GM12878 (cell line): ENCODE results near the gene ADAM19. TPM values are rescaled to one million over a fixed set of nuclear protein-coding genes. Genes with fewer than 3 reads are reported as not detected.

Source experiments
- ATAC-seq: fragments of 200-7000 bp; cut with Tn5 transposase; 3 replicates; pipeline ENCODE4 v1.9.1; 2020; ENCODE audit warnings: mild to moderate bottlenecking, moderate library complexity
- BruUV-seq: library from RNA; stranded (reverse); fragments of 400-500 nt; replicated peaks from 2 replicates; lab custom pipeline; 2021; lab: Mats Ljungman, UMichigan
- CTCF ChIA-PET: fragments of 300-600 bp; sonication (Branson Sonifier 250); formaldehyde crosslinking; extraction: SDS; loops from one replicate; lab custom pipeline; 2021; ENCODE audit warnings: inconsistent platforms; lab: Yijun Ruan, JAX
- POLR2A ChIA-PET: fragments of 350-600 bp; formaldehyde crosslinking; extraction: SDS; loops from one replicate; lab custom pipeline; 2021; ENCODE audit warnings: inconsistent platforms; lab: Charles Lee
- RAD21 ChIA-PET: fragments of 300-600 bp; sonication (Branson Sonifier 250); formaldehyde crosslinking; loops from one replicate; lab custom pipeline; 2023; ENCODE audit warnings: antibody characterized with exemption; ENCODE audit not compliant: unreplicated experiment; lab: Charles Lee
- SMC1A ChIA-PET: fragments of 300-600 bp; sonication (Branson Sonifier 250); formaldehyde crosslinking; loops from one replicate; lab custom pipeline; 2023; ENCODE audit not compliant: unreplicated experiment, uncharacterized antibody; lab: Charles Lee
- DNase-seq: peaks from one replicate; pipeline ENCODE4 v3.0.0-alpha.2; 2011; ENCODE audit warnings: low read depth, low spot score
- FAIRE-seq: peaks from 3 replicates; lab custom pipeline; 2011; peaks lifted over from hg19 to GRCh38; lab: Jason Lieb, UNC
- H2AFZ ChIP-seq: 2 replicates; pipeline ENCODE4 v1.6.0; 2011; ENCODE audit warnings: low read depth, low read length, control low read depth; ENCODE audit not compliant: control insufficient read depth
- H3K27ac ChIP-seq: 2 replicates; pipeline ENCODE4 v1.5.1; 2011; ENCODE audit warnings: control low read depth; ENCODE audit not compliant: control insufficient read depth, insufficient read depth
- H3K27me3 ChIP-seq, 2 experiments: replicated peaks in 1 of 2; 2 replicates each; pipeline versions ENCODE4 v1.6.0 to v1.6.1; 2011; ENCODE audit warnings: low read length in 1 of 2; ENCODE audit not compliant: control insufficient read depth in 2 of 2, insufficient read depth in 2 of 2
- H3K36me3 ChIP-seq, 2 experiments: 2 replicates each; pipeline ENCODE4 v1.5.1; 2011; ENCODE audit warnings: low read length in 1 of 2; ENCODE audit not compliant: control insufficient read depth in 2 of 2, insufficient read depth in 2 of 2
- H3K4me1 ChIP-seq: 2 replicates; pipeline ENCODE4 v1.6.1; 2011; ENCODE audit warnings: mild to moderate bottlenecking, low read length, moderate library complexity, mixed read lengths; ENCODE audit not compliant: control insufficient read depth, insufficient read depth
- H3K4me2 ChIP-seq: 2 replicates; pipeline ENCODE4 v1.6.0; 2011; ENCODE audit warnings: control low read depth; ENCODE audit not compliant: control insufficient read depth, insufficient read depth
- H3K4me3 ChIP-seq: fragments of 200-600 bp; sonication (generic); 2 replicates; pipeline ENCODE4 v1.5.1; 2016
- H3K79me2 ChIP-seq: 2 replicates; pipeline ENCODE4 v1.6.0; 2011; ENCODE audit warnings: low read length; ENCODE audit not compliant: control insufficient read depth, insufficient read depth
- H3K9ac ChIP-seq: 2 replicates; pipeline ENCODE4 v1.8.0; 2011; ENCODE audit warnings: low read length, control low read depth, mixed read lengths; ENCODE audit not compliant: control insufficient read depth, insufficient read depth
- H3K9me3 ChIP-seq: replicated peaks from 3 replicates; pipeline ENCODE4 v1.5.1; 2011; ENCODE audit warnings: mild to moderate bottlenecking, low read length; ENCODE audit not compliant: control insufficient read depth, insufficient read depth
- H4K20me1 ChIP-seq: 2 replicates; pipeline ENCODE4 v1.6.0; 2011; ENCODE audit not compliant: control insufficient read depth, insufficient read depth
- ATF7 ChIP-seq: fragments of 450-650 bp; IDR thresholded peaks from 2 replicates; pipeline ENCODE4 v1.6.1; 2016; ENCODE audit warnings: low read depth, mild to moderate bottlenecking
- BCL11A ChIP-seq: IDR thresholded peaks from 2 replicates; pipeline ENCODE4 v1.6.1; 2011; ENCODE audit warnings: low read depth, low read length
- CHD1 ChIP-seq: IDR thresholded peaks from 2 replicates; pipeline ENCODE4 v1.6.1; 2012; ENCODE audit warnings: low read depth, low read length, improper control_type of control experiment
- CHD2 ChIP-seq: IDR thresholded peaks from 2 replicates; pipeline ENCODE4 v1.6.1; 2011; ENCODE audit warnings: low read depth, low read length, improper control_type of control experiment, borderline replicate concordance
- ETV6 ChIP-seq, 2 experiments: fragments of 450-650 bp in 1 of 2; IDR thresholded peaks in 1 of 2; conservative IDR thresholded peaks in 1 of 2; 2 replicates each; pipeline ENCODE4 v1.6.1; 2014; ENCODE audit warnings: antibody characterized with exemption in 1 of 2, borderline replicate concordance in 1 of 2, low read depth in 1 of 2, mild to moderate bottlenecking in 1 of 2, moderate library complexity in 1 of 2
- HDAC2 ChIP-seq: fragments of 200-600 bp; sonication (generic); IDR thresholded peaks from 2 replicates; pipeline ENCODE4 v1.6.1; 2017
- IKZF2 ChIP-seq, 2 experiments: fragments of 450-650 bp; IDR thresholded peaks; 2 replicates each; pipeline ENCODE4 v1.6.1; 2017; ENCODE audit warnings: mild to moderate bottlenecking in 2 of 2, moderate library complexity in 2 of 2
- RB1 ChIP-seq: fragments of 450-650 bp; formaldehyde crosslinking; IDR thresholded peaks from 2 replicates; pipeline ENCODE4 v1.6.1; 2017; ENCODE audit warnings: mild to moderate bottlenecking, borderline replicate concordance
- RUNX3 ChIP-seq: IDR thresholded peaks from 2 replicates; pipeline ENCODE4 v1.6.1; 2012; ENCODE audit warnings: low read length, inconsistent platforms
- SIN3A ChIP-seq: IDR thresholded peaks from 2 replicates; pipeline ENCODE4 v1.6.1; 2012; ENCODE audit warnings: low read depth, low read length, improper control_type of control experiment
- SIX5 ChIP-seq: IDR thresholded peaks from 2 replicates; pipeline ENCODE4 v1.6.1; 2011; ENCODE audit warnings: mild to moderate bottlenecking, low read depth, low read length, moderate library complexity; ENCODE audit not compliant: severe bottlenecking
- WGBS: methylation state at CpG from one replicate; pipeline ENCODE4 v1.1.6; 2016; ENCODE audit warnings: low lambda C conversion rate; ENCODE audit not compliant: insufficient replicate concordance, insufficient coverage; ENCODE audit errors: missing lambda C conversion rate; 5-methylcytosine and 5-hydroxymethylcytosine counted together
- in situ Hi-C: fragments of 300-500 bp; cut with MboI; formaldehyde crosslinking; loops from 9 replicates; pipeline ENCODE4 v1.14.3; 2018; ENCODE audit warnings: mixed read lengths
- intact Hi-C: fragments of 100-400 bp; cut with micrococcal nuclease; formaldehyde crosslinking; loops from one replicate; pipeline ENCODE4 v1.14.2; 2022; ENCODE audit not compliant: unreplicated experiment
- polyA plus RNA-seq, 11 experiments: library from polyadenylated mRNA; depleted of rRNA in 4 of 11; unstranded in 6 of 11; stranded (reverse) in 5 of 11; fragments of >200 nt; fragmentation: Nextera tagmentation in 4 of 11; fragmentation: Illumina TruSeq in 1 of 11; extraction: Ambion mirVana in 4 of 11; extraction: Trizol in 1 of 11; gene quantifications; 1 replicate in 1 of 11; 2 replicates in 10 of 11; pipeline versions ENCODE4 v1.2.1 to v1.2.3, GENCODE V29; 2011 to 2016; ENCODE audit warnings: inconsistent platforms in 2 of 11, missing spikeins in 2 of 11, low read depth in 1 of 11
- total RNA-seq, 4 experiments: library from RNA; depleted of rRNA in 3 of 4; stranded (reverse); fragments of >200 nt in 3 of 4; fragmentation: Illumina TruSeq in 1 of 4; extraction: Trizol in 1 of 4; gene quantifications; 2 replicates each; pipeline versions ENCODE4 v1.2.1 to v1.2.3, GENCODE V29; 2013 to 2021

ADAM19 gene
- total and polyA plus RNA-seq, 10 of the 15 experiments (the other 5 are each of a cell fraction or from before 2014, with no cell fraction given): 16.0 to 92.8 (median 44.7) TPM

- TF ChIP-seq ETV6 (conservative IDR thresholded peaks at IDR 0.05 in 1 of 2, IDR thresholded peaks at IDR 0.05 in 1 of 2; ENCODE audit: borderline replicate concordance in 1 of 2, low read depth in 1 of 2) (no peak), RB1 (no peak), IKZF2 (IDR thresholded peaks at IDR 0.05) (no peak), SIX5 (no peak), HDAC2 (no peak), ATF7 (no peak), CHD1 (no peak), RUNX3 (no peak), CHD2 (no peak)
Measured at GRCh38 chr5:157479612-157480510, 95.7 kb downstream of the ADAM19 start (continued).

GRCh38 chr5:157479166-157479565, 96.4 kb downstream of the ADAM19 start:
- Histone ChIP-seq H3K4me1 (no peaks in the 10 kb centered on the region), H3K27me3 (no peaks in the 10 kb centered on the region), H4K20me1 (no peaks in the 10 kb centered on the region), H2AFZ (no peak overlapping the region), H3K79me2 (no peaks in the 10 kb centered on the region), H3K4me2 (no peak overlapping the region), H3K4me3 (no peak overlapping the region), H3K27ac (no peak overlapping the region), H3K36me3 (peaks cover 6 to 13% of the 10 kb centered on the region in 2 experiments; a peak in 2 of 4 replicates), H3K9ac (no peak overlapping the region), H3K9me3 (no peaks in the 10 kb centered on the region)
- no peak for FAIRE-seq
- in situ Hi-C loops: no loop called here
- ChIA-PET CTCF (interaction anchor here (1.0 to 5.8 kb wide), 7 partner anchors 10 to 264 kb away, joined by 3 to 46 read pairs (median 5); partner anchors contain the start of gene LSM11), RAD21 (no interaction called here), POLR2A (interaction anchor here (0.9 kb wide), 1 partner anchor 39 kb away, joined by 3 read pairs; no protein-coding TSS in a partner anchor), SMC1A (interaction anchor here (1.2 to 1.5 kb wide), 3 partner anchors 10 to 239 kb away, joined by 3 to 5 read pairs (median 3); no protein-coding TSS in a partner anchor)
- 30% methylated on average over 4 of the region's 4 CpGs for WGBS
- TF ChIP-seq SIN3A (no peak), BCL11A (no peak)
- intact Hi-C loops: loop anchor here (5.0 kb wide), 2 partner anchors 152 to 238 kb away; no protein-coding TSS in a partner anchor
- BruUV-seq: no TSS peak
- ATAC-seq: no peak
- no peak for DNase-seq
